DND-41 (cell line): ENCODE data around the gene GID8.

Experiments used
- ATAC-seq: fragments of 200-7000 bp; cut with Tn5 transposase; 3 replicates; pipeline ENCODE4 v1.9.1; 2021; ENCODE audit warnings: low read depth; ENCODE audit not compliant: insufficient read depth
- DNase-seq: peaks from one replicate; pipeline ENCODE4 v3.0.0-alpha.2; 2020
- H2AFZ ChIP-seq: 2 replicates; pipeline ENCODE4 v1.6.0; 2012; ENCODE audit warnings: low read depth, low read length
- H3K27ac ChIP-seq: 2 replicates; pipeline ENCODE4 v1.5.1; 2012; ENCODE audit warnings: low read length, inconsistent platforms
- H3K27me3 ChIP-seq: fragments of 200-600 bp; sonication (generic); 2 replicates; pipeline ENCODE4 v1.6.0; 2012; ENCODE audit warnings: low read length, mild to moderate bottlenecking, inconsistent platforms; ENCODE audit not compliant: insufficient read depth, poor library complexity
- H3K36me3 ChIP-seq: 2 replicates; pipeline ENCODE4 v1.5.1; 2012; ENCODE audit warnings: low read length, inconsistent platforms; ENCODE audit not compliant: insufficient read depth
- H3K4me1 ChIP-seq: 2 replicates; pipeline ENCODE4 v1.5.1; 2012; ENCODE audit warnings: mild to moderate bottlenecking, low read length; ENCODE audit not compliant: insufficient read depth
- H3K4me2 ChIP-seq: 2 replicates; pipeline ENCODE4 v1.6.0; 2012; ENCODE audit warnings: mild to moderate bottlenecking, moderate library complexity, low read length, inconsistent platforms; ENCODE audit not compliant: insufficient read depth
- H3K4me3 ChIP-seq, 2 experiments: fragments of 200-600 bp in 1 of 2; shearing (Covaris generic) in 1 of 2; 2 replicates each; pipeline ENCODE4 v1.5.1; 2012 to 2016; ENCODE audit warnings: inconsistent platforms in 2 of 2, low read length in 2 of 2, mild to moderate bottlenecking in 2 of 2, low read depth in 1 of 2, moderate library complexity in 1 of 2
- H3K79me2 ChIP-seq: 2 replicates; pipeline ENCODE4 v1.6.0; 2012; ENCODE audit warnings: low read length, inconsistent platforms; ENCODE audit not compliant: insufficient read depth
- H3K9ac ChIP-seq: 2 replicates; pipeline ENCODE4 v1.6.0; 2012; ENCODE audit warnings: low read depth, mild to moderate bottlenecking, inconsistent platforms, low read length, moderate library complexity
- H3K9me3 ChIP-seq: 2 replicates; pipeline ENCODE4 v1.5.1; 2012; ENCODE audit warnings: low read length, moderate library complexity, mild to moderate bottlenecking, inconsistent platforms; ENCODE audit not compliant: insufficient read depth, severe bottlenecking
- H4K20me1 ChIP-seq: 2 replicates; pipeline ENCODE4 v1.6.0; 2012; ENCODE audit warnings: low read length; ENCODE audit not compliant: insufficient read depth
- EZH2 ChIP-seq: IDR thresholded peaks from 3 replicates; pipeline ENCODE4 v1.6.1; 2012; ENCODE audit warnings: borderline replicate concordance, low read depth, mild to moderate bottlenecking, moderate library complexity, low read length, inconsistent platforms; ENCODE audit not compliant: severe bottlenecking
- TF ChIP-seq, protein P1 (sequence below): IDR thresholded peaks from 2 replicates; pipeline ENCODE4 v1.5.1; 2012; ENCODE audit warnings: borderline replicate concordance, low read length, moderate library complexity, mild to moderate bottlenecking; ENCODE audit not compliant: poor library complexity, severe bottlenecking; ENCODE audit errors: extremely low read depth

Gene GID8

DNA sequence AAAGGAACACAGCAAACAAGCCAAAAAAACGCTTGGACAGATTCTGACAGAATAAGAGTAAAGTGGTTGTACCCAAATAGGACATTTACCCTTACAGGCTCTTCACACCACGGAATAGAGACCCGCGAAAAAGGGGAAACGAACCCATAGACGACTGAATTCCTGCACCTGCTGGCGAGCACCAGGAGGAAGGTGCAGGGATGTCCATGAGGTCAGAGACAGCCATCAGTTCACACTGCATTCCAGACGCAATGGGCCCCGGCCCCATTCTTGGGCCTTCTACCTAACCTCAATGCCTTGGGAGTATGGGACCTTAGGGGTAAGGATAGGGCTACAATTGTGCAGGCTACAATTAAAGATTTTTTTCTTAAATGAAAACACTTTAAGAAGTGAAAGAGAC lies 6.5 kb upstream of the GID8 start:
- Histone ChIP-seq H3K4me3 (no peak overlapping the region), H3K4me2 (peak overlapping the region; percentile 97; the same call in 1 of the 2 replicates), H3K79me2 (peaks cover 100% of the 10 kb centered on the region), H3K9me3 (no peaks in the 10 kb centered on the region), H3K27me3 (no peaks in the 10 kb centered on the region), H3K4me1 (peaks cover 88% of the 10 kb centered on the region), H2AFZ (no peak overlapping the region), H3K9ac (no peak overlapping the region), H4K20me1 (peaks cover 87% of the 10 kb centered on the region), H3K27ac (no peak overlapping the region), H3K36me3 (peaks cover 53% of the 10 kb centered on the region)
- DNase-seq (no peak), ATAC-seq (no peak)
- no peak for TF ChIP-seq EZH2
- TF ChIP-seq, protein P1, sequence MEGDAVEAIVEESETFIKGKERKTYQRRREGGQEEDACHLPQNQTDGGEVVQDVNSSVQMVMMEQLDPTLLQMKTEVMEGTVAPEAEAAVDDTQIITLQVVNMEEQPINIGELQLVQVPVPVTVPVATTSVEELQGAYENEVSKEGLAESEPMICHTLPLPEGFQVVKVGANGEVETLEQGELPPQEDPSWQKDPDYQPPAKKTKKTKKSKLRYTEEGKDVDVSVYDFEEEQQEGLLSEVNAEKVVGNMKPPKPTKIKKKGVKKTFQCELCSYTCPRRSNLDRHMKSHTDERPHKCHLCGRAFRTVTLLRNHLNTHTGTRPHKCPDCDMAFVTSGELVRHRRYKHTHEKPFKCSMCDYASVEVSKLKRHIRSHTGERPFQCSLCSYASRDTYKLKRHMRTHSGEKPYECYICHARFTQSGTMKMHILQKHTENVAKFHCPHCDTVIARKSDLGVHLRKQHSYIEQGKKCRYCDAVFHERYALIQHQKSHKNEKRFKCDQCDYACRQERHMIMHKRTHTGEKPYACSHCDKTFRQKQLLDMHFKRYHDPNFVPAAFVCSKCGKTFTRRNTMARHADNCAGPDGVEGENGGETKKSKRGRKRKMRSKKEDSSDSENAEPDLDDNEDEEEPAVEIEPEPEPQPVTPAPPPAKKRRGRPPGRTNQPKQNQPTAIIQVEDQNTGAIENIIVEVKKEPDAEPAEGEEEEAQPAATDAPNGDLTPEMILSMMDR: no peak

DNA sequence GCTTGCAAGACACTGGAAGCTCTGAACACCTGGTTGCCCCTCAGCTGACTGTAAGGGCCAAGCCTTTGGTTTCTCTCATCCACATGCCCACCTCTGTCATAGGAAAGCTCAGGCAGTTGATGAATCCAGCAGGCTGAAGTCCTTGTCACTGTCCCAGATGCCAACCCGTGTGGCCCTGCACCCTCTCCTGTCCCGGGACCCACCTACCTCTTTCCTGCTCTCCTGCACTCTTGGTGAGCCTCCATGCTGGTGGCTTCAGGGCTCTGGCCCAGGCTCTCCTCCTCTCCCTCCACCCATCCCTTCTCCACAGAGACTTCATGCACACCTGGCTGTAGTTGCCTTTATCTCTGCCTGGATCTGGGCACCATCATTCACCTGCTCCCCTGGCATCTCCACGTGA lies 4.0 kb upstream of the GID8 start:
- Histone ChIP-seq H3K4me2 (peak overlapping the region; percentile 81), H3K9ac (no peak overlapping the region), H2AFZ (no peak overlapping the region), H3K79me2 (peaks cover 98% of the 10 kb centered on the region), H3K27me3 (no peaks in the 10 kb centered on the region), H3K4me3 (no peak overlapping the region; a peak in 1 of 4 replicates), H4K20me1 (peaks cover 72% of the 10 kb centered on the region), H3K9me3 (no peaks in the 10 kb centered on the region), H3K36me3 (peaks cover 54% of the 10 kb centered on the region), H3K4me1 (peaks cover 72% of the 10 kb centered on the region), H3K27ac (no peak overlapping the region)
- ATAC-seq (no peak), DNase-seq (no peak)
- TF ChIP-seq EZH2: no peak
- TF ChIP-seq, protein P1: no peak

DNA sequence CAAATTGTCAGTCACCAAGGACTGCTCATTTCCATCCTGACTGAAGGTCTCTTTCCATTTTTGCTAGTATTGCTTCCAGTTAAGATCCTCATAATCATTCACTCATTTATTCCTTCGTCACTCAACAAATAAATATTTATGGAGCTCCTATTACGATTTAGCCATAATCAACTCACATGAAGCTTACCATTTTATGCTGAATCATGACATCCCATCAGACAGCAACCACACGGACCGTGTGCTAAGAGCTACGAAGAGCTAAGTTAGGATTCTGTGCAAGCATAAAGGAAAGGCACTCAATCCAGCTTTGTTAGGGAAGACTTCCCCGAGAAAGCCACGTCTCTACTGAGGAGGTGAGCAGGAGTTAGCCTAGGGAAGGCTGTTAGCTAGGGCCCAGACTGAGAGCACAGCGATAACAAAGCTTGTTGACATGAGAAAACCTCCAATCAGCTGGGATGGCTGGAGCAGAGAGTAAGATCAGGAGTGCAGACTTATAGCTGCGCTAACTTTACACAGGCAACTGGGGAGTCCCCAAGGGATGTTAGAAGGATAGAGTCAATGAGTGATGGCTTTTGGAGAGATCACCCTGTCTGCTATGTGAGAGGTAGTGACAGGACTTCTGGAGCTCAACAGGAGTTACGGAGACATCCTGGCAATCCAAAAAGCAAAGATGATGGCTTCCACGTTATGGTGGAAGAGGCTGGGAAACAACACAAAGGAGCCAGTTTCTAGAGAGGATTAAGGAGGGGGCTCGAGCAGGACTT lies 2.6 kb upstream of the GID8 start:
- Histone ChIP-seq H3K27ac (peak overlapping the region; percentile 40), H3K9me3 (no peaks in the 10 kb centered on the region), H2AFZ (no peak overlapping the region), H3K4me1 (peaks cover 71% of the 10 kb centered on the region), H3K36me3 (peaks cover 58% of the 10 kb centered on the region), H3K9ac (peak overlapping the region; percentile 95), H3K27me3 (no peaks in the 10 kb centered on the region), H4K20me1 (peaks cover 73% of the 10 kb centered on the region), H3K79me2 (peaks cover 98% of the 10 kb centered on the region), H3K4me2 (peak overlapping the region; percentile 81), H3K4me3 (peak overlapping the region in 1 of 2 experiments; percentile 83; a peak in 2 of 4 replicates)
- no peak for ATAC-seq
- no peak for DNase-seq
- no peak for TF ChIP-seq EZH2
- TF ChIP-seq, protein P1: no peak
